B cell (primary cell): Measurements from ENCODE around the gene KAZN.

Experiments used
- CTCF ChIP-seq: fragments of 200-600 bp; IDR thresholded peaks from one replicate; pipeline ENCODE4 v1.8.0; 2022; ENCODE audit warnings: antibody characterized with exemption, mild to moderate bottlenecking
- EZH2 ChIP-seq: IDR thresholded peaks from 2 replicates; pipeline ENCODE4 v1.6.1; 2012; ENCODE audit warnings: borderline replicate concordance, low read depth, mild to moderate bottlenecking, moderate library complexity, low read length; ENCODE audit not compliant: insufficient read depth, poor library complexity, severe bottlenecking

- TF ChIP-seq CTCF (no peak), EZH2 (no peak)
Measured at GRCh38 chr1:14878124-14878523, 279.6 kb downstream of the KAZN start.
